Medulla oblongata (tissue), 1 donor: ENCODE measurements around the gene FGFBP1.

ENCODE experiments used
- DNase-seq: peaks from one replicate; pipeline ENCODE4 v3.0.0-alpha.2; 2015; ENCODE audit errors: extremely low spot score

The FGFBP1 gene

DNA sequence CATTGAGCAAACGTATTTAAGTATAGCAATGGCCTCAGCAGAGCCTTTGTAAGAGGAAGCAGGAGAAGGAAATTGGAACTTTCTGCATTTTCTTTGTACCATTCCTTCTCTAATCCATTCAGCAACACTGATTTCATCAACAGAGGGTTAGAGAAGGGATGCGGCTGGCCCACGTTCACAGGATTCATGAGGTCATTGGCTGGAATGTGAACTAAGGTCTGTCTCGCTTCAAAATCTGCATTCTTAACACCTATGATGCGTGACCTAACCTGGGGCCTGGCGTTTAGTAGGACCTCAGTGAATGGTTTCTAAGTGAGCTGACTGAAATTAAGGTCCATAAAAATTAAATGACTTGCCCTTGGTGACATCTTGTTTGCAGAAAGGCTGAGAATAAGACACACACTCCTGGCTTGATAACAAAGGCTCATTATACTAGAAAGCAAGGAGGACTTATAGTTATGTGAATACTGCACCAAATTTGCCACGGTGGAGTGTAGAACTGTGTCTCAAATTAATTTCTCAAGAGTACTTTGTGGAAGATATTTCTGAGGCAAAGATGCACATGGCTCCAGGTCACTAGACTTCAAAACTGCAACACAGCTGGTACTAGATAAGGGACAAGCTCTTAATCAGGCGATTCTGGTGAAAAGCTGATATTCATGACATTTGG is 25.4 kb downstream of the FGFBP1 start:
- no peak for DNase-seq

GRCh38 chr4:15912236-15912635 is 26.3 kb downstream of the FGFBP1 start:
- DNase-seq = no peak

DNA sequence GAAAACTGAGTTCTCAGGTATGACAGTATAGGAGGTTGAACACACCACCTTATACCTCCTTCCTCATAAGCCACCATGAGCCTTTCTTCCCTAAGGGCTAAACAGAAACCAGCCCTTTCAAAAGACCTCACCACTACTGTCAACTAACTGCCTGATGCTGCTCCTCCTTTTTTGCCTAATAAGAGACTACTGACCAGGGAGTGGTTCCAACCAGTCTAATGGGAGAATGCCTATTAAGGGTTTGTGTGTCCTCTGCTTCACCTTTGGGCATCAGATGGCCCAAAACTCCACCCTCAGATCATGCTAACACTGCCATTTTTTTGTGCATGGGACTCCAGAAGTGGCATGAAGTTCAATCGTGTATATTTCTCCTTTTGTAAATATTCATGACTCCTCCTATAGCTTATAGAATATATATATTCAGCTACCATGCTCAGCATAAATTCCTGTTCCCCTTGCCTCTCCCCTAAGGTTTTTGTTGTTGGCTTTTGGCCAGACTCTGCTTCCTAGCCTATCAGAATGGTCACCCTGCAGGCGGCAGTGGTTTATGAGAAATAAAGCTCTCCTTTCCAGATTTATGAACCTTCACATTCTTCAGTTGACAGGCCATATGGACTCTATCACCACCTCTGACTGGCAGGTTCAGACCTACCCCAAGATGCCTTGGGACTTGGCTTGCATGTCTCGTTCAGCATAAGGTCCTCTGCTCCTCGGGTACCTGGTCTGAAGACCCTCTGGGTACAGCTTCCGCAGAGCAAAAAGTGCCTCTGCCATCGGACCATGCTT is 28.2 kb downstream of the FGFBP1 start:
- DNase-seq = no peak

DNA sequence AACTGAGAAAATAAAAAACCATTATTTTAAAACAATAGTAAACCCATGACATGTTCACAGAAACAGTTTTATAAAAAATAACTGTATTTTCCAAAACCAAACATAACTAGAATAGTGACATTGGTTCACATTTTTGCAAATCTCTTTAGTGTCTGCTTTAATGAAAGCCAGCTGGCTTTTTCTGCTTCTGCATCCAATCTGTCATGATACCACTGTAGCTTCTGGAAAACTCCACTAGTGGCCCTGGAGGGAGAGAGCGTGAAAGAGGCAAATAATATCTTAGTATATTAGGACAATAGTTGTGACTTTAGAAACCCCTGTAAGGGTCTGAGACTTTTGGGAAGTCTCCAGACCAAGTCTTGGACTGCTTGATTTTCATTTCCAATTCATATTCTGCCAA is 31.1 kb downstream of the FGFBP1 start:
- no peak for DNase-seq

DNA sequence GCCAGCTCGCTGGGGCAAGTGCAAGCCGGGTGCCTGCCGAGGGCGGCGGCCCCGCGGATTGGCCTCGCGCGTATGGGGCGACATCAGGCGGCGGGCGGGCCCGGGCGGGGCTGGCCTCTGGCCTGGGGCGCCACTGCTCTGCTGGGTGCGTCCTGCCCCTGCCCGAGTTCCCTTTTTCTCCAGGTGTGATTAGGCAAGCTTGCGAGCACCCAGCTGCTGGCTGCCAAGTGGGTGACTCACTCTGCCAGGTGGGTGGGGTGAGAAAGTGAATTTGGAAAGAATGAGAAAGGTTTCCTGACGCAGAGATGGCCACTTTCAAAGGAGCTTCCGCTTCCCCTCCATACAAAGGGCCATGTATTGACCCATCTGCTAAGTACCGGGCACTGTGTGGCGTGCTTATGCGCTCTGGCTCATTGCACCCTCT is 32.5 kb downstream of the FGFBP1 start:
- DNase-seq = no peak

GRCh38 chr4:15902746-15903145 is 35.8 kb downstream of the FGFBP1 start:
- no peak for DNase-seq

DNA sequence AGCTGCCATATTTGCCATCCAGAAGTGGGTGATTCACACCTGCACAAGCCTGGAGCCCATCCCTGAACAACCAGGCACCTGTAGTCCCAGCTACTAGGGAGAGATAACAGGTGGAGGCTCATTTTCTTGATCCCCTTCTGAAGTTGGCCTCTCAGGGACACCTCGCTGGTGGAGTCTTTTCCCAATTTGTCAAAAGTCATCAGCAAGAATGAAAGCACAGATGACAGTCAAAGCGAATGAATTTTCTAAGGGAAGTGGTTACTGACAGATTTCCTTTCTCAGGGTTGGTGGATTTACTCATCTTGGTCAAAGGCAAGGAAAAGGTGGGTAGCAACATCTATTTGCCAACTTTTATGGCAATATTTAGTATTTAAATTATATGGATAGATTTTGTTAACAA is 36.5 kb downstream of the FGFBP1 start:
- no peak for DNase-seq

DNA sequence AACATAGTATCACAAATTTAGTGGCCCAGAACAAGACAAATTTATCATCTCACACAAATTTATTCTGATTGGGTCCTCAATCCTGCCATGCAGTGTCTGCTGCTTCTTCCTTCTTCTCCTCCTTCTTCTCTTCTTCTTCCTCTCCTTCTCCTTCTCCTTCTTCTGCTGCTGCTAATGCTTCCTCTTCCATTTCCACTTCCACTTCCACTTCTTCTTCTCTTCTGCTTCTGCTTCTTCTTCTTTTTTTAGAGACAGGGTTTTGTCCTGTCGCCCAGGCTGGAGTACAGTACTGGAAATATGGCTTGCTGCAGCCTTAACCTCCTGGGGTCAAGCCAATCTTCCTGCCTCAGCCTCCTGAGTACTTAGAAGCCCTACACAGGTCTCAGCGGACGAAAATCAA is 37.5 kb downstream of the FGFBP1 start:
- no peak for DNase-seq

GRCh38 chr4:15899511-15899910 is 39.0 kb downstream of the FGFBP1 start:
- DNase-seq = no peak

DNA sequence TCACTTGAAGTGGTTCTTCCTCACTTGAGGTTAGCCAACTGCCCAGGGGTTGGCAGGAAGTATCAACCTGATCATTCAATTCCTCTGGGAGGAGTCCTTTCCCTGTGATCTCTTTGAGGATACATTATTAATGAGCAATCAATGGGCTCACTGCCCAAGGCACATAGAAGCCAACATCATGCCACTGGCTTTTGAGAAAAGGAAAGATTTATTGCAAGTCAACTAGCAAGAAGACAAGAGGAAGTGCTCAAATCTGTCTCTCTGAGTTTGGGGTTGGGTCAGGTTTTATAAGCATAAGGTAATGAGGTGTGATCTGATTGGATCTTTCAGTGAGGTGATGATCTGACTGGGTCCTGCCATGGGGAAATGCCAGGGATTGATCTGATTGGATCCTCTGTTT is 39.6 kb downstream of the FGFBP1 start:
- no peak for DNase-seq

- no peak for DNase-seq
These were observed 41.0 kb downstream of the FGFBP1 start for GRCh38 chr4:15897577-15897976.

GRCh38 chr4:15894921-15895916 is 43.3 kb downstream of the FGFBP1 start:
- DNase-seq = no peak

GRCh38 chr4:15894393-15894792 is 44.1 kb downstream of the FGFBP1 start:
- no peak for DNase-seq

GRCh38 chr4:15893962-15894361 is 44.6 kb downstream of the FGFBP1 start:
- DNase-seq = no peak

DNA sequence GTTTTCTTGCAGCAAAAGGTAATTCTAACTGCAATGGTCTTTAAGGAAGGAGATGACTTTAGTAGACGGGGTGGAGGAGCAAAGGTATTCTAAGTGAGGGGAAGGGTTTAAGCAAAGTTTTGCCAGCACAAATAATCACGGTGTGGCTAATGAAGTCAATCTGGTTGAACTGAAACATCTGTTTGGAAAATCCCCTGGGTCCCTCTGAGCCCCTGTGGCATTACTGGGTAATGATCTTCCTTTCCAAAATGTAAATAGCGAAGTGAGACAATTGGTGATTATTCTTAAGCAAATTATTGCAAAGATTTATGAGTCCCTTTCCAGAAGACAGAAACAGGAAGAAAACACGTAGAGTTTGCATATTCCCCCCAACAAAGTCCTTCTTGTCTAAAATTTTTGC is 47.2 kb downstream of the FGFBP1 start:
- no peak for DNase-seq

DNA sequence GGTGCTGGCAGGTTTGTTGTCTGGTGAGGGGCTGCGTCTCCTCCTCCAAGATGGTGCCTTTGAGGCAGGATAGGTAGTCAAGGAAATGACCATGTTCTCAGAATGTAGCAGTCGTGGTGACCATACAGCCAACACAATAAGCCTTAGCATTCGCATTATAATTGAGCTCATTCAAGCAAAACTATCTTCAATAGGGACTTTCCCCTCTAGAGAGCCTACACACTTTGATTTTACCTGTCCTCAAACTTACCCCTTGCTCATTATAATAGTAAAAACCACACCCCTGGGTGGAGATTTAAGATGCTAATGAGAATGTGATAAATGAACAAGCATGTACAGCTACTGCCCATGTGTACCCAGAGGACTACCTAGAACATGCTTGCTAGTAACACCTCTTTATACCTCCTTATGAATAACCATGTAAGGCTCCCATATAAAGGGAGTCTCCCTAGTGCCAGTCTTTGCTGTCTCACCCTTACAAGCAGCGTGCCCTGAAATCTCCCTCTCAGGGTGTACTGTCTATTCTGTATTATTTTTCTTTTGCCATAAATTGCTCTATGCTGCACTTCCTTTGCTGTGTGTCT is 48.2 kb downstream of the FGFBP1 start:
- DNase-seq = no peak

DNA sequence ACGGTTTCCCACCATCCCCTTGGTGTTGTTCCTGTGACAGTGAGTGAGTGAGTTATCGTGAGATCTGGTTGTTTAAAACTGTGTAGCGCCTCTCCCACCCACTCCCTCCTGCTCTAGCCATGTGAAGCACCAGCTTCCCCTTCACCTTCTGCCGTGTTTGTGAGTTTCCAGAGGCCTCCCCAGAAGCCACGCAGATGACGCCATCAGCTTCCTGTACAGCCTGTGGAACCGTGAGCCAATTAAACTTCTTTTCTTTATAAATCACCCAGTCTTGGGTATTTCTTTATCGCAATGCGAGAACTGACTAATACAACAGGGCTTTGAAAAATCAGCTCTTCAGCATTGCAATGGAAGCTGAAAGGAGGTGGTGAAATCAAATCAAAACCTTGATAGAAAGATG is 50.0 kb downstream of the FGFBP1 start:
- no peak for DNase-seq
